ENCODE measurements around the gene SLCO2B1. TPM values are rescaled to one million over a fixed set of nuclear protein-coding genes. Genes with fewer than 3 reads are reported as not detected.
"Not testable (repeated sequence)": the region's sequence is repeated elsewhere in the genome, so short reads cannot be mapped to it uniquely, and the experiment has no call there.

The SLCO2B1 gene
- total RNA-seq, 1 experiment from 2014 or later = 1.0 TPM

DNA sequence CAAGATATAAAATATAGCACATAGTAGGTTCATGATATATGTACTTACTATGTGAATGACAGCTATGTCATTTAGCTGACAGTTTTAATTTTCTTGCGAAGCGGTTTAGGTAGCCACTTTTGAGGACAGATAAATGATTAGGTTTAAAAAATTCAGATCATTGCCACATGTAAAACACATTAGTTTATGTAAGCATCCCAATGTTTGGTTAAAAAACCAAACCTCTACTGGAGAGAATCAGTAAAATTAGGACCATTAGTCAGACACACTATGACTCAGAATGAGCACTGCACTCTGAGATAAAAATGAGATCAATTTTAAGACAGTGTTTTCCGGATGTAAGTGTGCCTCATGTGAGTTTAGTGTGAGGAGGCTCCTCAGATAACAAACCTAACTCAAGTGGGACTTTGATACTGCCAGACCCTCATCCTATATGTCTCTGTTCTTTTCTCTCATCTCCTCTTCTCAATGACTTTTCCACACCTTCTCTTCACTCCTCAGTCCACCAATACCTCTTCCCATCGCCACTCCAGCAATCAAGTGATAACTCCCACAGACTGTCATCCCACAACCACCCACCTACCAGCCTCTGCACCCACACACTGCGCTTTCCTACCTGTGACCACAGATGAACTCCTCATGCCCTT is 47.4 kb upstream of the SLCO2B1 start:
- Histone ChIP-seq H3K27me3 (replicated peaks; ENCODE audit: insufficient read depth, low read depth, low read length, poor library complexity) (peaks cover 3% of the 10 kb centered on the region), H3K36me3 (ENCODE audit: insufficient read depth, low read length, poor library complexity, severe bottlenecking) (no peaks in the 10 kb centered on the region), H3K4me3 (ENCODE audit: low read depth, low read length, poor library complexity, severe bottlenecking) (no peak overlapping the region), H3K9me3 (ENCODE audit: low read depth, low read length, poor library complexity, severe bottlenecking) (no peaks in the 10 kb centered on the region), H3K27ac (ENCODE audit: low read depth, low read length, poor library complexity, severe bottlenecking) (no peak overlapping the region), H3K4me1 (ENCODE audit: insufficient read depth, low read length, poor library complexity, severe bottlenecking) (no peaks in the 10 kb centered on the region)
- DNase-seq (ENCODE audit: low spot score) = peak; percentile 12
- TF ChIP-seq EZH2 (IDR thresholded peaks at IDR 0.05; ENCODE audit: borderline replicate concordance, low read depth, low read length, poor library complexity, severe bottlenecking) (no peak), CTCF (conservative IDR thresholded peaks at IDR 0.05; ENCODE audit: low read depth, low read length) (no peak)
- CTCF ChIA-PET = interaction anchor here (0.6 kb wide), 1 partner anchor 177 kb away, joined by 3 read pairs; no protein-coding TSS in a partner anchor
- POLR2A ChIA-PET (ENCODE audit: low non-redundant PET) = no interaction called here
- BruUV-seq (replicated peaks) = no TSS peak
- intact Hi-C loops (cut with micrococcal nuclease; ENCODE audit: unreplicated experiment) = no loop called here

DNA sequence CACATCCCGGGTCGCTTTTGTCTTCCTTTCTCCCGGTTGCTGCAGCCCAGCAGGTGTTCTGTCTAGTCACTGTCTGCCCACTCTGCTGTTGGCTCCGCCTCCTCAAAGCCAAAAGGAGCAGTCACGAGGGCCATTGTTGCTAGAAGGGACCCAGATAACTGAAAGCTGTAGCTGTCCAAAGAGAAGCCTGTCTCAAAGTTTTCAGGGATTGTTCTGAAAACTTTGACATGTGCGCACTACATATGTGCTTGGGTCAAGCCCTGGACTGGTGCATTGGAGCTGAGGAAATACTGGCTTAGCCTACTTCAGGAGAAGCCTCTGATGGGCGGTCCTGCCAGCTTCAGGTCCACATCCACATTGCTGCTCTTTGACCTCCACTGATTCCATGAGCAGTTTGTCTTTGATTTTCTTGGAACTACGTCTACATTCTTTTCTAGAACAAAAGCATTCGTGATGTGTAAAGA is 45.4 kb upstream of the SLCO2B1 start:
- ChIA-PET CTCF (no interaction called here), POLR2A (ENCODE audit: low non-redundant PET) (no interaction called here)
- H3K4me3 ChIP-seq (ENCODE audit: low read depth, low read length, poor library complexity, severe bottlenecking) = no peak overlapping the region
- DNase-seq (ENCODE audit: low spot score) = peak; percentile 87
- no peak overlapping the region for H3K27ac ChIP-seq (ENCODE audit: low read depth, low read length, poor library complexity, severe bottlenecking)
- TF ChIP-seq CTCF (conservative IDR thresholded peaks at IDR 0.05; ENCODE audit: low read depth, low read length) (no peak), EZH2 (IDR thresholded peaks at IDR 0.05; ENCODE audit: borderline replicate concordance, low read depth, low read length, poor library complexity, severe bottlenecking) (no peak)
- peaks cover 3% of the 10 kb centered on the region for H3K27me3 ChIP-seq (replicated peaks; ENCODE audit: insufficient read depth, low read depth, low read length, poor library complexity)
- no peaks in the 10 kb centered on the region for H3K4me1 ChIP-seq (ENCODE audit: insufficient read depth, low read length, poor library complexity, severe bottlenecking)
- BruUV-seq (replicated peaks) = no TSS peak
- intact Hi-C loops (cut with micrococcal nuclease; ENCODE audit: unreplicated experiment) = no loop called here
- H3K9me3 ChIP-seq (ENCODE audit: low read depth, low read length, poor library complexity, severe bottlenecking) = no peaks in the 10 kb centered on the region
- H3K36me3 ChIP-seq (ENCODE audit: insufficient read depth, low read length, poor library complexity, severe bottlenecking) = no peaks in the 10 kb centered on the region

- H3K4me1 ChIP-seq (ENCODE audit: insufficient read depth, low read length, poor library complexity, severe bottlenecking); H3K9me3 ChIP-seq (ENCODE audit: low read depth, low read length, poor library complexity, severe bottlenecking); H3K27ac ChIP-seq (ENCODE audit: low read depth, low read length, poor library complexity, severe bottlenecking); DNase-seq (ENCODE audit: low spot score); POLR2A ChIA-PET (ENCODE audit: low non-redundant PET); BruUV-seq (replicated peaks); H3K4me3 ChIP-seq (ENCODE audit: low read depth, low read length, poor library complexity, severe bottlenecking); H3K36me3 ChIP-seq (ENCODE audit: insufficient read depth, low read length, poor library complexity, severe bottlenecking); H3K27me3 ChIP-seq (replicated peaks; ENCODE audit: insufficient read depth, low read depth, low read length, poor library complexity); CTCF ChIA-PET; intact Hi-C loops (cut with micrococcal nuclease; ENCODE audit: unreplicated experiment): not testable (repeated sequence)
Measured at GRCh38 chr11:75105967-75106681, 44.8 kb upstream of the SLCO2B1 start.

Measured in A673 (cell line).